Keratinocyte (primary cell): Measurements from ENCODE around the gene DNAH2.

Experiments used
- EZH2 ChIP-seq: IDR thresholded peaks from one replicate; pipeline ENCODE4 v1.6.1; 2012; ENCODE audit warnings: inconsistent platforms, mild to moderate bottlenecking, low read length, moderate library complexity
- TF ChIP-seq, protein P1 (sequence below), 3 experiments: IDR thresholded peaks in 1 of 3; conservative IDR thresholded peaks in 1 of 3; optimal IDR thresholded peaks in 1 of 3; 2 replicates in 2 of 3; 3 replicates in 1 of 3; pipeline versions ENCODE3 to v1.5.1; 2011; ENCODE audit warnings: low read length in 3 of 3, mild to moderate bottlenecking in 3 of 3, moderate library complexity in 2 of 3, control low read depth in 1 of 3, inconsistent platforms in 1 of 3; ENCODE audit not compliant: insufficient read depth in 2 of 3; ENCODE audit errors: extremely low read depth in 1 of 3

DNA sequence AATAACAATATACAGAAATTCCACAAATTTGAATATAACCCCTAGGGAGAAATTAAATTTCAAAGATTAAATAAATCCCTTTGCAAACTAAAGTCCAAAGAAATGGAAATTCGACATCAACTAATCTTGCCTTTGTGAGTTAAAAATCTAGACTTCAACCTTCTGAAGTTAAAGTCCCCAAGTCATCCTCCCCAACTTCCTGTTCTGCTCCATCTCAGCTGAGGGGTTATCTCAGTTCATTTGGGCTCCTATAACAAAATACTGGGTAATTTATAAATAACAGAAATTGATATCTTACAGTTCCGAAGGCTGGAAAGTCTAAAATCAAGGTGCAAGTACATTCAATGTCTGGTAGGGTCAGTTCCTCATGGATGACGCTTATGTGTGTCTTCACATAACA, 93.7 kb downstream of the DNAH2 start:
- TF ChIP-seq, protein P1, sequence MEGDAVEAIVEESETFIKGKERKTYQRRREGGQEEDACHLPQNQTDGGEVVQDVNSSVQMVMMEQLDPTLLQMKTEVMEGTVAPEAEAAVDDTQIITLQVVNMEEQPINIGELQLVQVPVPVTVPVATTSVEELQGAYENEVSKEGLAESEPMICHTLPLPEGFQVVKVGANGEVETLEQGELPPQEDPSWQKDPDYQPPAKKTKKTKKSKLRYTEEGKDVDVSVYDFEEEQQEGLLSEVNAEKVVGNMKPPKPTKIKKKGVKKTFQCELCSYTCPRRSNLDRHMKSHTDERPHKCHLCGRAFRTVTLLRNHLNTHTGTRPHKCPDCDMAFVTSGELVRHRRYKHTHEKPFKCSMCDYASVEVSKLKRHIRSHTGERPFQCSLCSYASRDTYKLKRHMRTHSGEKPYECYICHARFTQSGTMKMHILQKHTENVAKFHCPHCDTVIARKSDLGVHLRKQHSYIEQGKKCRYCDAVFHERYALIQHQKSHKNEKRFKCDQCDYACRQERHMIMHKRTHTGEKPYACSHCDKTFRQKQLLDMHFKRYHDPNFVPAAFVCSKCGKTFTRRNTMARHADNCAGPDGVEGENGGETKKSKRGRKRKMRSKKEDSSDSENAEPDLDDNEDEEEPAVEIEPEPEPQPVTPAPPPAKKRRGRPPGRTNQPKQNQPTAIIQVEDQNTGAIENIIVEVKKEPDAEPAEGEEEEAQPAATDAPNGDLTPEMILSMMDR (optimal IDR thresholded peaks at IDR 0.05 in 1 of 3, IDR thresholded peaks at IDR 0.05 in 1 of 3, conservative IDR thresholded peaks at IDR 0.05 in 1 of 3; ENCODE audit: extremely low read depth in 1 of 3, insufficient read depth in 2 of 3, low read length in 3 of 3): no peak
- TF ChIP-seq EZH2: no peak
